Measurements from ENCODE around the gene ARHGEF6.
A peak's percentile ranks its signal among the peaks of the same experiment; 100 is the strongest.
"Not testable (repeated sequence)": the region's sequence is repeated elsewhere in the genome, so short reads cannot be mapped to it uniquely, and the experiment has no call there.

ARHGEF6 gene

DNA sequence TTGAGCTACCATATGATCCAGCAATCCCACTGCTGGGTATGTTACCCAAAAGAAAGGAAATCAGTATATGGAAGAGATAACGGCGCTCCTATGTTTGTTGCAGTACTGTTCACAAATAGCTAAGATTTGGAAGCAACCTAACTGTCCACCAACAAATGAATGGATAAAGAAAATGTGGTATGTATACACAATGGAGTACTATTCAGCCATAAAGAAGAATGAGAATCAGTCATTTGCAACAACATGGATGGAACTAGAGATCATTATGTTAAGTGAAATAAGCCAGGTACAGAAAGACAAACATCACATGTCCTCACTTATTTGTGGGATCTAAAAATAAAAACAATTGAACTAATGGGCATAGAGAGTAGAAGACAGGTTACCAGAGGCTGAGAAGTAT lies 8.9 kb downstream of the ARHGEF6 start:
- H3K27me3 ChIP-seq (ENCODE audit: control insufficient read depth in 1 of 2, insufficient read depth in 1 of 2, low read length in 2 of 2); H3K14ac ChIP-seq (ENCODE audit: low read length in 2 of 2); H3K4me3 ChIP-seq (ENCODE audit: insufficient read depth in 1 of 2, low read depth in 1 of 2, low read length in 2 of 2); H3K4ac ChIP-seq (ENCODE audit: low read depth in 1 of 2, low read length in 2 of 2); H3K27ac ChIP-seq (ENCODE audit: low read length, poor library complexity, severe bottlenecking); H4K8ac ChIP-seq (ENCODE audit: low read length); H3K9me3 ChIP-seq (ENCODE audit: control insufficient read depth, low read length); DNase-seq; H3K36me3 ChIP-seq (ENCODE audit: control insufficient read depth in 1 of 2, insufficient read depth in 2 of 2, low read depth in 1 of 2, low read length in 2 of 2); H3K23ac ChIP-seq (ENCODE audit: low read length in 2 of 2); H2BK12ac ChIP-seq (ENCODE audit: low read length in 2 of 2); H3K9ac ChIP-seq (ENCODE audit: low read length); H4K91ac ChIP-seq (ENCODE audit: low read length); H2BK120ac ChIP-seq (ENCODE audit: low read depth, low read length); H2BK15ac ChIP-seq (ENCODE audit: low read depth, poor library complexity, severe bottlenecking); H3K79me1 ChIP-seq (replicated peaks; ENCODE audit: low read length, poor library complexity, severe bottlenecking); H2BK5ac ChIP-seq (ENCODE audit: low read depth, low read length, poor library complexity, severe bottlenecking); H2AFZ ChIP-seq (ENCODE audit: low read depth, low read length); H3K4me2 ChIP-seq (ENCODE audit: low read length, poor library complexity, severe bottlenecking); H2AK5ac ChIP-seq (ENCODE audit: low read length, severe bottlenecking); H3K4me1 ChIP-seq (ENCODE audit: control insufficient read depth, insufficient read depth, low read depth, low read length); H3K18ac ChIP-seq (ENCODE audit: low read depth in 1 of 2, low read length in 2 of 2): not testable (repeated sequence)
- WGBS = no CpG with 5 or more reads among the region's 2 CpGs

DNA sequence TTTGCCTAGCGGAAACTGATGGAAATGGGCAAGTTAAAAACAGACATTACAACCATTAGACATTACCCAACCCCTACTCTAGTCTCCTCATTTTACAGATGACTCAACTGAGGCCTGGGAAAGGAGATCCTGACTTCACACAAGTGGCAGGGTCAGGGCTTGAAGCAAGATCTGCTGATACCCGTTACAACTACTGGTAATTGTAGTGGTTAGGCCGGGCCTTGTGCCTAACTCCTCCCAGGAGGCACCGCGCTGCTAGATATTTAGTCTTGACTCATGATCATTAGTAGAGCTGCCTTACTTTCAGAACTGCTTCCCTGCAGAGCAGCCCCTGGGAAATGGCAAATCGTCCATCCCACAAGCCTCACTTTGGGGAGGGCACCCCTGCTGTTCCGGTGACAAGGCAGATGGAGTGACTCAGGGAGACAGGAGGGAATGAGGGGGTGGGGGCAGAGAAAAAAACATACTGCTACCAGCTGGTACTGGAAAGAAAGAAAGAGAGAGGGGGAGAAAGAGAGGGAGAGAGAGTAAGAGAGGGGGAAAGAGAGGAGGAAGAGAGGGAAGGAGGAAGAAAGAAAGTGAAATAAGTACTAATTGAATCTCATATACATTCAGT lies 12.2 kb downstream of the ARHGEF6 start:
- Histone ChIP-seq H3K27ac (ENCODE audit: low read length, poor library complexity, severe bottlenecking) (peak overlapping the region; percentile 35), H3K79me1 (replicated peaks; ENCODE audit: low read length, poor library complexity, severe bottlenecking) (no peaks in the 10 kb centered on the region), H3K18ac (ENCODE audit: low read depth in 1 of 2, low read length in 2 of 2) (no peak overlapping the region), H2AK5ac (ENCODE audit: low read length, severe bottlenecking) (no peak overlapping the region), H3K9me3 (ENCODE audit: control insufficient read depth, low read length) (no peaks in the 10 kb centered on the region), H4K91ac (ENCODE audit: low read length) (no peak overlapping the region), H3K4me3 (ENCODE audit: insufficient read depth in 1 of 2, low read depth in 1 of 2, low read length in 2 of 2) (peak overlapping the region in 1 of 2 experiments; percentile 75), H3K14ac (ENCODE audit: low read length in 2 of 2) (no peak overlapping the region), H3K23ac (ENCODE audit: low read length in 2 of 2) (no peak overlapping the region), H3K36me3 (ENCODE audit: control insufficient read depth in 1 of 2, insufficient read depth in 2 of 2, low read depth in 1 of 2, low read length in 2 of 2) (no peaks in the 10 kb centered on the region), H3K27me3 (ENCODE audit: control insufficient read depth in 1 of 2, insufficient read depth in 1 of 2, low read length in 2 of 2) (no peaks in the 10 kb centered on the region), H3K4me2 (ENCODE audit: low read length, poor library complexity, severe bottlenecking) (no peak overlapping the region), H4K8ac (ENCODE audit: low read length) (peak overlapping the region; percentile 64), H3K9ac (ENCODE audit: low read length) (peak overlapping the region; percentile 53), H2AFZ (ENCODE audit: low read depth, low read length) (no peak overlapping the region), H2BK15ac (ENCODE audit: low read depth, poor library complexity, severe bottlenecking) (no peak overlapping the region), H2BK12ac (ENCODE audit: low read length in 2 of 2) (no peak overlapping the region), H3K4me1 (ENCODE audit: control insufficient read depth, insufficient read depth, low read depth, low read length) (peaks cover 6% of the 10 kb centered on the region), H2BK120ac (ENCODE audit: low read depth, low read length) (no peak overlapping the region), H2BK5ac (ENCODE audit: low read depth, low read length, poor library complexity, severe bottlenecking) (no peak overlapping the region), H3K4ac (ENCODE audit: low read depth in 1 of 2, low read length in 2 of 2) (no peak overlapping the region)
- 15% methylated on average over 7 of the region's 7 CpGs for WGBS
- DNase-seq = peak; percentile 82

DNA sequence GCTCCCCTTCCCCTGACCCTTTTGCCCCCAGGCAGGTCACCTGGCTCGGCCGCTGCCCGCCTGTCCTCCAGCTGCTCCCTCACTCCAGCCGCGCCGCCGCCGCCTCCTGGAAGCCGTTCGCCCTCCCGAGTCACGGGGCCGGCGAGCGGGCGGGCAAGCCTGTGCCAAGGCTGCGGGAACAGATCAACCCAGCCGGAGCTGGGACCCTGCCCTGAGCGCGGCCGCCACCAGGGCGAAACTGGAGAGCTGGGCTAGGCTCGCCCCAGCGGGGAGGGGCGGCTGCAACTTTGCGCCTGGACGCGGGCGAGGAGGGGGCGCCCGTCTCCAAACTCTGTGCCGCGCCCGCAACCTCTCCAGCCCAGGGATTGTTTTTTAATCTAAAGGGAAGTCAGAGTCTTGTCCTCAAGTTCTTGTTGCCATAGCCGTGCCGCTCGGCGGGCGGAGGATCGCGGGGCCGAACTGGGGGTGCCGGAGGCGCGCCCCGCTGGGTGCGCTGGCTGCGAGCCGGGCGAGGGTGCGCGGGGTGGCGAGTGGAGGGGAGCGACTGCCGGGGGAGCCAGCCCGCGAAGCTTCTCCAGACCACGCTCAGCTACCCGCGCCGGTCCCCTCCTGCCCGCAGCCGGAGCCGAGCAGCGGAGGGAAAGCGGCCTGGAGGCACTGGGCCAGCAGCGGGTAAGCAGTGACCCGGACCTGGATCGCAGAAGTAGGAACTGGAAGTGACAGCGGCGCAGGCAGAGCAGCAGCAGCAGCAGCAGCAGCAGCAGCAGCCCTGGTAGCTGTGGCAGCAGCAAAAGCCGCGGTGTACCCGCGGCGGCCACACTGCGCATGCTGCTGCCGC lies 13.4 kb downstream of the ARHGEF6 start:
- no peak overlapping the region for H2AK5ac ChIP-seq (ENCODE audit: low read length, severe bottlenecking)
- peak overlapping the region; percentile 69 to 75 for H3K4me3 ChIP-seq (ENCODE audit: insufficient read depth in 1 of 2, low read depth in 1 of 2, low read length in 2 of 2)
- H3K9me3 ChIP-seq (ENCODE audit: control insufficient read depth, low read length) = no peaks in the 10 kb centered on the region
- H3K4me2 ChIP-seq (ENCODE audit: low read length, poor library complexity, severe bottlenecking) = peak overlapping the region; percentile 79
- H4K8ac ChIP-seq (ENCODE audit: low read length) = peak overlapping the region; percentile 69
- WGBS = under 1% methylated on average over 60 of the region's 78 CpGs
- no peaks in the 10 kb centered on the region for H3K27me3 ChIP-seq (ENCODE audit: control insufficient read depth in 1 of 2, insufficient read depth in 1 of 2, low read length in 2 of 2)
- H2BK120ac ChIP-seq (ENCODE audit: low read depth, low read length) = peak overlapping the region; percentile 61
- peak overlapping the region in 1 of 2 experiments; percentile 61 for H3K4ac ChIP-seq (ENCODE audit: low read depth in 1 of 2, low read length in 2 of 2)
- peak overlapping the region; percentile 33 to 38 for H3K18ac ChIP-seq (ENCODE audit: low read depth in 1 of 2, low read length in 2 of 2)
- H3K14ac ChIP-seq (ENCODE audit: low read length in 2 of 2) = peak overlapping the region in 1 of 2 experiments; percentile 29
- H2BK15ac ChIP-seq (ENCODE audit: low read depth, poor library complexity, severe bottlenecking) = no peak overlapping the region
- peak overlapping the region; percentile 63 for H2AFZ ChIP-seq (ENCODE audit: low read depth, low read length)
- no peak overlapping the region for H3K27ac ChIP-seq (ENCODE audit: low read length, poor library complexity, severe bottlenecking)
- no peak overlapping the region for H2BK5ac ChIP-seq (ENCODE audit: low read depth, low read length, poor library complexity, severe bottlenecking)
- no peak overlapping the region for H3K23ac ChIP-seq (ENCODE audit: low read length in 2 of 2)
- peak overlapping the region; percentile 81 for H3K9ac ChIP-seq (ENCODE audit: low read length)
- no peaks in the 10 kb centered on the region for H3K79me1 ChIP-seq (replicated peaks; ENCODE audit: low read length, poor library complexity, severe bottlenecking)
- peak overlapping the region in 1 of 2 experiments; percentile 60 for H2BK12ac ChIP-seq (ENCODE audit: low read length in 2 of 2)
- H4K91ac ChIP-seq (ENCODE audit: low read length) = peak overlapping the region; percentile 61
- no peaks in the 10 kb centered on the region for H3K36me3 ChIP-seq (ENCODE audit: control insufficient read depth in 1 of 2, insufficient read depth in 2 of 2, low read depth in 1 of 2, low read length in 2 of 2)
- DNase-seq = peak; percentile 66
- H3K4me1 ChIP-seq (ENCODE audit: control insufficient read depth, insufficient read depth, low read depth, low read length) = peaks cover 6% of the 10 kb centered on the region

DNA sequence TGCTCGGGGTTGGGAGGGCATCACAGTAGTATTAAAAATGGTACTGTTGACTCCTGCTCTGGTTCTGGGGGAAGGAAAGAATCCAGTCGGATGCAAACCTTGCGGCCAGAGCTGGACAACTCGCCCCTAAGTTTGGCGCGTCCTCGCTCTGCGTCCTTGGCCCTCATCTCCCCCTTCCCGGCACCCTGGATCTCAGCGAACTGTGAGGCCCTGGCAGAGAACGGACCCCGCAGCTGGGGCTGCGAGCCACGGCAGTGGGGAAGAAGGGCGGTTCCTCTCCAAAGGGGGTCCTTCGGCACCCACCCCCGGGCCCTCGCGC lies 14.0 kb downstream of the ARHGEF6 start:
- Histone ChIP-seq H3K27ac (ENCODE audit: low read length, poor library complexity, severe bottlenecking) (no peak overlapping the region), H2BK5ac (ENCODE audit: low read depth, low read length, poor library complexity, severe bottlenecking) (no peak overlapping the region), H3K18ac (ENCODE audit: low read depth in 1 of 2, low read length in 2 of 2) (peak overlapping the region in 1 of 2 experiments; percentile 38), H2BK12ac (ENCODE audit: low read length in 2 of 2) (no peak overlapping the region), H2AK5ac (ENCODE audit: low read length, severe bottlenecking) (no peak overlapping the region), H4K91ac (ENCODE audit: low read length) (peak overlapping the region; percentile 61), H4K8ac (ENCODE audit: low read length) (no peak overlapping the region), H2BK120ac (ENCODE audit: low read depth, low read length) (no peak overlapping the region), H2BK15ac (ENCODE audit: low read depth, poor library complexity, severe bottlenecking) (no peak overlapping the region), H3K9ac (ENCODE audit: low read length) (peak overlapping the region; percentile 81), H3K27me3 (ENCODE audit: control insufficient read depth in 1 of 2, insufficient read depth in 1 of 2, low read length in 2 of 2) (no peaks in the 10 kb centered on the region), H3K4me2 (ENCODE audit: low read length, poor library complexity, severe bottlenecking) (peak overlapping the region; percentile 79), H3K9me3 (ENCODE audit: control insufficient read depth, low read length) (no peaks in the 10 kb centered on the region), H2AFZ (ENCODE audit: low read depth, low read length) (peak overlapping the region; percentile 63), H3K79me1 (replicated peaks; ENCODE audit: low read length, poor library complexity, severe bottlenecking) (no peaks in the 10 kb centered on the region), H3K23ac (ENCODE audit: low read length in 2 of 2) (no peak overlapping the region), H3K36me3 (ENCODE audit: control insufficient read depth in 1 of 2, insufficient read depth in 2 of 2, low read depth in 1 of 2, low read length in 2 of 2) (no peaks in the 10 kb centered on the region), H3K14ac (ENCODE audit: low read length in 2 of 2) (no peak overlapping the region), H3K4ac (ENCODE audit: low read depth in 1 of 2, low read length in 2 of 2) (peak overlapping the region in 1 of 2 experiments; percentile 26), H3K4me1 (ENCODE audit: control insufficient read depth, insufficient read depth, low read depth, low read length) (peaks cover 6% of the 10 kb centered on the region), H3K4me3 (ENCODE audit: insufficient read depth in 1 of 2, low read depth in 1 of 2, low read length in 2 of 2) (peak overlapping the region; percentile 69 to 75)
- WGBS = 11% methylated on average over 12 of the region's 19 CpGs
- peak; percentile 7 for DNase-seq

All from mesenchymal stem cell (in vitro differentiated cells and primary cell).